ENCODE measurements around the gene IPO11. TPM values are rescaled to one million over a fixed set of nuclear protein-coding genes. Genes with fewer than 3 reads are reported as not detected.

IPO11 gene
- total and polyA plus RNA-seq, 4 donors = 4.7 to 20.6 (median 9.0) TPM

- 98% methylated on average over 1 of the region's 1 CpG for WGBS
- Histone ChIP-seq H3K36me3 (ENCODE audit: control insufficient read depth in 4 of 4, insufficient read depth in 3 of 4, low read depth in 1 of 4, low read length in 3 of 4) (peaks cover 0 to 9% (median 4%) of the 10 kb centered on the region in 4 donors), H3K4me3 (ENCODE audit: low read depth in 1 of 3, low read length in 3 of 3) (no peak overlapping the region)
Measured at GRCh38 chr5:62486672-62487071, 74.1 kb downstream of the IPO11 start.

GRCh38 chr5:62488531-62488930, 76.0 kb downstream of the IPO11 start:
- no peaks in the 10 kb centered on the region for H3K9me3 ChIP-seq (ENCODE audit: control insufficient read depth in 4 of 4, low read length in 3 of 4)
- H3K4me1 ChIP-seq (ENCODE audit: control insufficient read depth in 4 of 4, insufficient read depth in 4 of 4, low read length in 3 of 4) = no peaks in the 10 kb centered on the region
- TF ChIP-seq ZBTB33 (IDR thresholded peaks at IDR 0.05) = no peak
- no peak for TF ChIP-seq HNF4G (IDR thresholded peaks at IDR 0.05)
- TF ChIP-seq NR2F2 (IDR thresholded peaks at IDR 0.05) = no peak
- no peak for TF ChIP-seq GABPA (IDR thresholded peaks at IDR 0.05 in 1 of 2, conservative IDR thresholded peaks at IDR 0.05 in 1 of 2)
- TF ChIP-seq FOXA2 (IDR thresholded peaks at IDR 0.05) = no peak
- TF ChIP-seq FOXA1 (IDR thresholded peaks at IDR 0.05) = no peak
- TF ChIP-seq ATF3 (IDR thresholded peaks at IDR 0.05) = no peak
- TF ChIP-seq TAF1 (conservative IDR thresholded peaks at IDR 0.05) = no peak
- no peak for DNase-seq (ENCODE audit: low spot score)
- no peak overlapping the region for H3K27ac ChIP-seq (ENCODE audit: low read depth in 1 of 2, low read length in 2 of 2)
- 77% methylated on average over 4 of the region's 4 CpGs for WGBS
- no peak overlapping the region for H3K4me3 ChIP-seq (ENCODE audit: low read depth in 1 of 3, low read length in 3 of 3)
- H3K27me3 ChIP-seq (ENCODE audit: control insufficient read depth in 4 of 4, insufficient read depth in 4 of 4, low read length in 3 of 4) = no peaks in the 10 kb centered on the region
- no peak overlapping the region for H3K9ac ChIP-seq (ENCODE audit: low read depth in 1 of 2, low read length in 2 of 2)
- peaks cover 0 to 9% (median 4%) of the 10 kb centered on the region in 4 donors for H3K36me3 ChIP-seq (ENCODE audit: control insufficient read depth in 4 of 4, insufficient read depth in 3 of 4, low read depth in 1 of 4, low read length in 3 of 4)

More at GRCh38 chr5:62486672-62487071, 74.1 kb downstream of the IPO11 start:
- Histone ChIP-seq H3K9me3 (ENCODE audit: control insufficient read depth in 4 of 4, low read length in 3 of 4) (no peaks in the 10 kb centered on the region), H3K4me1 (ENCODE audit: control insufficient read depth in 4 of 4, insufficient read depth in 4 of 4, low read length in 3 of 4) (no peaks in the 10 kb centered on the region), H3K27me3 (ENCODE audit: control insufficient read depth in 4 of 4, insufficient read depth in 4 of 4, low read length in 3 of 4) (no peaks in the 10 kb centered on the region), H3K9ac (ENCODE audit: low read depth in 1 of 2, low read length in 2 of 2) (no peak overlapping the region), H3K27ac (ENCODE audit: low read depth in 1 of 2, low read length in 2 of 2) (no peak overlapping the region)
- no peak for DNase-seq (ENCODE audit: low spot score)
- TF ChIP-seq YY1 (IDR thresholded peaks at IDR 0.05) = no peak
- no peak for TF ChIP-seq TAF1 (conservative IDR thresholded peaks at IDR 0.05)
- TF ChIP-seq SP1 (IDR thresholded peaks at IDR 0.05) = no peak
- no peak for TF ChIP-seq MAX (IDR thresholded peaks at IDR 0.05)
- no peak for TF ChIP-seq CTCF (IDR thresholded peaks at IDR 0.05; ENCODE audit: low read depth, low read length, missing input control)
- TF ChIP-seq EGR1 (IDR thresholded peaks at IDR 0.05; ENCODE audit: low read depth in 2 of 2) = no peak
- TF ChIP-seq JUND (IDR thresholded peaks at IDR 0.05) = no peak
- no peak for TF ChIP-seq GABPA (IDR thresholded peaks at IDR 0.05 in 1 of 2, conservative IDR thresholded peaks at IDR 0.05 in 1 of 2)
- no peak for TF ChIP-seq FOXA1 (IDR thresholded peaks at IDR 0.05)

GRCh38 chr5:62489471-62489870, 76.9 kb downstream of the IPO11 start:
- H3K36me3 ChIP-seq (ENCODE audit: control insufficient read depth in 4 of 4, insufficient read depth in 3 of 4, low read depth in 1 of 4, low read length in 3 of 4) = peaks cover 0 to 9% (median 5%) of the 10 kb centered on the region in 4 donors
- no peak overlapping the region for H3K9ac ChIP-seq (ENCODE audit: low read depth in 1 of 2, low read length in 2 of 2)
- no peaks in the 10 kb centered on the region for H3K9me3 ChIP-seq (ENCODE audit: control insufficient read depth in 4 of 4, low read length in 3 of 4)
- no peaks in the 10 kb centered on the region for H3K27me3 ChIP-seq (ENCODE audit: control insufficient read depth in 4 of 4, insufficient read depth in 4 of 4, low read length in 3 of 4)
- H3K4me3 ChIP-seq (ENCODE audit: low read depth in 1 of 3, low read length in 3 of 3) = no peak overlapping the region
- 61% methylated on average over 1 of the region's 1 CpG for WGBS
- no peak for DNase-seq (ENCODE audit: low spot score)
- no peak for TF ChIP-seq FOXA2 (IDR thresholded peaks at IDR 0.05)
- H3K27ac ChIP-seq (ENCODE audit: low read depth in 1 of 2, low read length in 2 of 2) = no peak overlapping the region
- no peaks in the 10 kb centered on the region for H3K4me1 ChIP-seq (ENCODE audit: control insufficient read depth in 4 of 4, insufficient read depth in 4 of 4, low read length in 3 of 4)

All from liver (tissue), 9 donors.